ENCODE data around the gene SAMD1. TPM values are rescaled to one million over a fixed set of nuclear protein-coding genes. Genes with fewer than 3 reads are reported as not detected.
A peak's percentile ranks its signal among the peaks of the same experiment; 100 is the strongest.

The SAMD1 gene
- total and polyA plus RNA-seq, 3 donors from 2014 or later, result 34.0 to 72.9 (median 50.6) TPM

- peak; percentile 98 for DNase-seq
- no peak for TF ChIP-seq CTCF (IDR thresholded peaks at IDR 0.05)
- 0 to 1% methylated on average over 50 of the region's 50 CpGs for WGBS, 2 donors
- intact Hi-C loops (cut with DNase I; ENCODE audit: low total_unique reads), result no loop called here
- H3K4me1 ChIP-seq, result peaks cover 13% of the 10 kb centered on the region
- no peaks in the 10 kb centered on the region for H3K36me3 ChIP-seq (ENCODE audit: low read depth, missing control alignments)
- H3K9me3 ChIP-seq, result no peaks in the 10 kb centered on the region
- no peaks in the 10 kb centered on the region for H3K27me3 ChIP-seq
- H3K4me3 ChIP-seq, result peak overlapping the region; percentile 67 to 86
- peak overlapping the region; percentile 84 for H3K27ac ChIP-seq
These were observed 9.4 kb downstream of the SAMD1 start for GRCh38 chr19:14080887-14081796.

- TF ChIP-seq CTCF (IDR thresholded peaks at IDR 0.05) (no peak), POLR2A (IDR thresholded peaks at IDR 0.05) (no peak)
- H3K36me3 ChIP-seq (ENCODE audit: low read depth, missing control alignments), result no peaks in the 10 kb centered on the region
- H3K4me3 ChIP-seq, result no peak overlapping the region
- intact Hi-C loops (cut with DNase I; ENCODE audit: low total_unique reads), result loop anchor here (10.0 kb wide), 1 partner anchor 194 kb away; no protein-coding TSS in a partner anchor
- no peak overlapping the region for H3K27ac ChIP-seq
- peaks cover 17% of the 10 kb centered on the region for H3K4me1 ChIP-seq
- H3K9me3 ChIP-seq, result no peaks in the 10 kb centered on the region
- H3K27me3 ChIP-seq, result no peaks in the 10 kb centered on the region
- WGBS, 2 donors, result 85% methylated on average over 2 of the region's 2 CpGs
- DNase-seq, result no peak
These were observed 12.1 kb downstream of the SAMD1 start for GRCh38 chr19:14078411-14078810.

GRCh38 chr19:14073925-14074838 is 16.4 kb downstream of the SAMD1 start:
- Histone ChIP-seq H3K4me3 (peak overlapping the region; percentile 54 to 60), H3K36me3 (ENCODE audit: low read depth, missing control alignments) (no peaks in the 10 kb centered on the region), H3K4me1 (peaks cover 15% of the 10 kb centered on the region), H3K9me3 (no peaks in the 10 kb centered on the region), H3K27ac (peak overlapping the region; percentile 85 to 88), H3K27me3 (no peaks in the 10 kb centered on the region)
- WGBS, 2 donors, result 0 to 1% methylated on average over 21 to 41 of the region's 44 CpGs
- intact Hi-C loops (cut with DNase I; ENCODE audit: low total_unique reads), result loop anchor here (10.0 kb wide), 1 partner anchor 189 kb away; no protein-coding TSS in a partner anchor
- no peak for DNase-seq
- TF ChIP-seq CTCF (IDR thresholded peaks at IDR 0.05) (no peak), POLR2A (IDR thresholded peaks at IDR 0.05) (no peak)

GRCh38 chr19:14073261-14073924 is 17.2 kb downstream of the SAMD1 start:
- peak overlapping the region; percentile 54 to 60 for H3K4me3 ChIP-seq
- peak; percentile 80 for DNase-seq
- H3K9me3 ChIP-seq, result no peaks in the 10 kb centered on the region
- intact Hi-C loops (cut with DNase I; ENCODE audit: low total_unique reads), result loop anchor here (10.0 kb wide), 1 partner anchor 189 kb away; no protein-coding TSS in a partner anchor
- WGBS, 2 donors, result 0 to 1% methylated on average over 4 to 24 of the region's 106 CpGs
- H3K27me3 ChIP-seq, result no peaks in the 10 kb centered on the region
- H3K4me1 ChIP-seq, result peaks cover 15% of the 10 kb centered on the region
- peak overlapping the region; percentile 85 to 88 for H3K27ac ChIP-seq
- no peaks in the 10 kb centered on the region for H3K36me3 ChIP-seq (ENCODE audit: low read depth, missing control alignments)
- peak; percentile 27 to 92 (median 52) for TF ChIP-seq CTCF (IDR thresholded peaks at IDR 0.05)
- TF ChIP-seq POLR2A (IDR thresholded peaks at IDR 0.05), result no peak
